PC-9 (cell line): ENCODE data around the gene DNAJC28.

ENCODE experiments used
- EZH2 ChIP-seq: fragments of 200-600 bp; sonication (generic); IDR thresholded peaks from 2 replicates; pipeline ENCODE4 v1.8.0; 2017; ENCODE audit warnings: antibody characterized with exemption, low read depth
- TF ChIP-seq, protein P1 (sequence below): fragments of 200-600 bp; sonication (generic); conservative IDR thresholded peaks from 2 replicates; pipeline ENCODE4 v1.6.1; 2017; ENCODE audit warnings: mixed run types, antibody characterized with exemption, mild to moderate bottlenecking, moderate library complexity

DNA sequence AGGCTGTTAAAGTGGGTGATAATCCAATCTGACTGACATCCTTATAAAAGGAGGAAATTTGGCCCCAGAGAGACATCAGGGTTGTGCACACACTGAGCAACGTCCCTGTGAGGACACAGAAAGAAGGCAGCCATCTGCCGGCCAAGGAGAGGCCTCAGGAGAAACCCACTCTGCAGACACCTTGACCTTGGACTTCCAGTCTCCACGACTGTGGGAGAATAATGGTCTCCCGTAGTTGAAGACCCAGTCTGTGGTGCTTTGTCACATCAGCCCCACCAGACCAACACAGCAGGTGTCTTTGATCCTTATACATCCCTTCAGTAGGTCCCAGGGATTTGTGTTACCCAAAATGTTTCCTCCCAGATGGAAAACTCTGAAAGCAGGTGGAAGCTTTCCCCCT lies 4.2 kb upstream of the DNAJC28 start:
- TF ChIP-seq, protein P1, sequence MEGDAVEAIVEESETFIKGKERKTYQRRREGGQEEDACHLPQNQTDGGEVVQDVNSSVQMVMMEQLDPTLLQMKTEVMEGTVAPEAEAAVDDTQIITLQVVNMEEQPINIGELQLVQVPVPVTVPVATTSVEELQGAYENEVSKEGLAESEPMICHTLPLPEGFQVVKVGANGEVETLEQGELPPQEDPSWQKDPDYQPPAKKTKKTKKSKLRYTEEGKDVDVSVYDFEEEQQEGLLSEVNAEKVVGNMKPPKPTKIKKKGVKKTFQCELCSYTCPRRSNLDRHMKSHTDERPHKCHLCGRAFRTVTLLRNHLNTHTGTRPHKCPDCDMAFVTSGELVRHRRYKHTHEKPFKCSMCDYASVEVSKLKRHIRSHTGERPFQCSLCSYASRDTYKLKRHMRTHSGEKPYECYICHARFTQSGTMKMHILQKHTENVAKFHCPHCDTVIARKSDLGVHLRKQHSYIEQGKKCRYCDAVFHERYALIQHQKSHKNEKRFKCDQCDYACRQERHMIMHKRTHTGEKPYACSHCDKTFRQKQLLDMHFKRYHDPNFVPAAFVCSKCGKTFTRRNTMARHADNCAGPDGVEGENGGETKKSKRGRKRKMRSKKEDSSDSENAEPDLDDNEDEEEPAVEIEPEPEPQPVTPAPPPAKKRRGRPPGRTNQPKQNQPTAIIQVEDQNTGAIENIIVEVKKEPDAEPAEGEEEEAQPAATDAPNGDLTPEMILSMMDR, result no peak
- no peak for TF ChIP-seq EZH2
